ENCODE data around the gene CNPPD1. TPM values are rescaled to one million over a fixed set of nuclear protein-coding genes. Genes with fewer than 3 reads are reported as not detected.
"Not testable (repeated sequence)": the region's sequence is repeated elsewhere in the genome, so short reads cannot be mapped to it uniquely, and the experiment has no call there.

Gene CNPPD1
- total RNA-seq, 1 experiment from 2014 or later, result 33.9 TPM

DNA sequence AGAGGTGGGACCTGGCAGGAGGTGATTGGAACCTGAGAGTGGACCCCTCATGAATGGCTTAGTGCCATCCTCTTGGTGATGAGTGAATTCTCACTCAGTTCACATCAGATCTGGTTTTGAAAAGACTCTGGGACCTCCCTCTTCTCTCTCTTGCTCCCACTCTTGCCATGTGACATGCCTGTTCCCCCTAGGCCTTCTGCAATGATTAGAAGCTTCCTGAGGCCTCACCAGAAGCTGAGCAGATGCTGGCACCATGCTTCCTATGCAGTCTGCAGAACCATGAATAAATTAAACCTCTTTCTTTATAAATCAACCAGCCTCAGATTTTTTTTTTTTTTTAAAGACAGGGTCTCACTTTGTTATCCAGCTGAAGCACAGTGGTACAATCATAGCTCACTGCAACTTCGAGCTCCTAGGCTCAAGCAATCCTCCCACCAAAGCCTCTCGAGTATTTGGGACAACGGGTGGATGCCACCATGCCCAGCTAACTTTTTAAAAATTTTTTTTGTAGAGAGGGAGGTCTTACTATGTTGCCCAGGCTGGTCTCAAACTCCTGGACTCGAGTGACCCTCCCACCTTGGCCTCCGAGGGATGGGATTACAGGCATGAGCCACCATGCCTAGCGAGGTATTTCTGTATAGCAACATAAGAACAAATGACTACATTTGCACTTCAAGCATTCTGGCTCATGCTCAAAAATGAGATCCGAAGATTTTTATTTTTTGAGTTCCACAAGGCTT, 27.9 kb upstream of the CNPPD1 start:
- BruUV-seq (replicated peaks), result no TSS peak
- Mint-ChIP-seq H3K4me3 (ENCODE audit: unreplicated experiment) (no peak overlapping the region), H3K9me3 (ENCODE audit: unreplicated experiment) (no peaks in the 10 kb centered on the region), H3K27ac (ENCODE audit: low read depth, unreplicated experiment) (no peak overlapping the region), H3K27me3 (ENCODE audit: insufficient read depth, unreplicated experiment) (no peaks in the 10 kb centered on the region), H3K36me3 (ENCODE audit: insufficient read depth, unreplicated experiment) (peaks cover 14% of the 10 kb centered on the region), H3K4me1 (ENCODE audit: insufficient read depth, unreplicated experiment) (peaks cover 15% of the 10 kb centered on the region)
- intact Hi-C loops (cut with micrococcal nuclease), result no loop called here
- ChIA-PET POLR2A (interaction anchor here (1.3 to 1.4 kb wide), 2 partner anchors 25 to 29 kb away, joined by 3 read pairs; no protein-coding TSS in a partner anchor), CTCF (interaction anchor here (0.6 to 2.0 kb wide), 2 partner anchors 10 to 24 kb away, joined by 3 to 6 read pairs; no protein-coding TSS in a partner anchor)
- no peak for DNase-seq (ENCODE audit: unreplicated experiment)
- TF ChIP-seq, protein P1, sequence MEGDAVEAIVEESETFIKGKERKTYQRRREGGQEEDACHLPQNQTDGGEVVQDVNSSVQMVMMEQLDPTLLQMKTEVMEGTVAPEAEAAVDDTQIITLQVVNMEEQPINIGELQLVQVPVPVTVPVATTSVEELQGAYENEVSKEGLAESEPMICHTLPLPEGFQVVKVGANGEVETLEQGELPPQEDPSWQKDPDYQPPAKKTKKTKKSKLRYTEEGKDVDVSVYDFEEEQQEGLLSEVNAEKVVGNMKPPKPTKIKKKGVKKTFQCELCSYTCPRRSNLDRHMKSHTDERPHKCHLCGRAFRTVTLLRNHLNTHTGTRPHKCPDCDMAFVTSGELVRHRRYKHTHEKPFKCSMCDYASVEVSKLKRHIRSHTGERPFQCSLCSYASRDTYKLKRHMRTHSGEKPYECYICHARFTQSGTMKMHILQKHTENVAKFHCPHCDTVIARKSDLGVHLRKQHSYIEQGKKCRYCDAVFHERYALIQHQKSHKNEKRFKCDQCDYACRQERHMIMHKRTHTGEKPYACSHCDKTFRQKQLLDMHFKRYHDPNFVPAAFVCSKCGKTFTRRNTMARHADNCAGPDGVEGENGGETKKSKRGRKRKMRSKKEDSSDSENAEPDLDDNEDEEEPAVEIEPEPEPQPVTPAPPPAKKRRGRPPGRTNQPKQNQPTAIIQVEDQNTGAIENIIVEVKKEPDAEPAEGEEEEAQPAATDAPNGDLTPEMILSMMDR (IDR thresholded peaks at IDR 0.05; ENCODE audit: unreplicated experiment), result no peak

DNA sequence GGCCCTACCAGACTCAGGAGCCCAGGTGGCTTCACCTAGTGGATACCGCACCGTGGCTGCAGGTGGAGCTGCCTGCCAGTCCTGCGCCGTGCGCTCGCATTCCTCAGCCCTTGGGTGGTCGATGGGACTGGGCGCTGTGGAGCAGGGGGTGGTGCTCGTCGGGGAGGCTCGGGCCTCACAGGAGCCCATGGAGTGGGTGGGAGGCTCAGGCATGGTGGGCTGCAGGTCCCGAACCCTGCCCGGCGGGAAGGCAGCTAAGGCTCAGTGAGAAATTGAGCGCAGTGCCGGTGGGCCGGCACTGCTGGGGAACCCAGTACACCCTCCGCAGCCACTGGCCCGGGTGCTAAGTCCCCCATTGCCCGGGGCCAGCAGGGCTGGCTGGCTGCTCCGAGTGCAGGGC, 24.6 kb upstream of the CNPPD1 start:
- CTCF ChIA-PET, result interaction anchor here (1.0 to 1.2 kb wide), 2 partner anchors 19 to 98 kb away, joined by 3 to 6 read pairs; no protein-coding TSS in a partner anchor

DNA sequence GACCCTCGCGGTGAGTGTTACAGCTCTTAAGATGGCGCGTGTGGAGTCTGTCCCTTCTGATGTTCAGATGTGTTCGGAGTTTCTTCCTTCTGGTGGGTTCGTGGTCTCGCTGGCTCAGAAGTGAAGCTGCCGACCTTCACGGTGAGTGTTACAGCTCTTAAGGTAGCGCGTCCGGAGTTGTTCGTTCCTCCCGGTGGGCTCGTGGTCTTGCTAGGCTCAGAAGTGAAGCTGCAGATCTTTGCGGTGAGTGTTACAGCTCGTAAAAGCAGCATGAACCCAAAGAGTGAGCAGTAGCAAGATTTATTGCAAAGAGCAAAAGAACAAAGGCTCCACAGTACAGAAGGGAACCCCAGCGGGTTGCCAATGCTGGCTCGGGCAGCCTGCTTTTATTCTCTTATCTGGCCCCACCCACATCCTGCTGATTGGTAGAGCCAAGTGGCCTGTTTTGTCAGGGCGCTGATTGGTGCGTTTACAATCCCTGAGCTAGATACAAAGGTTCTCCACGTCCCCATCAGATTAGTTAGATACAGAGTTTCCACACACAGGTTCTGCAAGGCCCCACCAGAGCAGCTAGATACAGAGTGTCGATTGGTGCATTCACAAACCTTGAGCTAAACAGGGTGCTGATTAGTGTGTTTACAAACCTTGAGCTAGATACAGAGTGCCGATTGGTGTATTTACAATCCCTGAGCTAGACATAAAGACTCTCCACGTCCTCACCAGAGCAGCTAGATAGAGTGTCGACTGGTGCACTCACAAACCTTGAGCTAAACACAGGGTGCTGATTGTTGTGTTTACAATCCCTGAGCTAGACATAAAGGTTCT, 24.0 kb upstream of the CNPPD1 start:
- POLR2A ChIA-PET, result interaction anchor here (0.7 kb wide), 2 partner anchors 8 to 22 kb away, joined by 3 read pairs; no protein-coding TSS in a partner anchor
- H3K4me1 Mint-ChIP-seq (ENCODE audit: insufficient read depth, unreplicated experiment); H3K27ac Mint-ChIP-seq (ENCODE audit: low read depth, unreplicated experiment); H3K9me3 Mint-ChIP-seq (ENCODE audit: unreplicated experiment); intact Hi-C loops (cut with micrococcal nuclease); H3K4me3 Mint-ChIP-seq (ENCODE audit: unreplicated experiment); H3K27me3 Mint-ChIP-seq (ENCODE audit: insufficient read depth, unreplicated experiment); H3K36me3 Mint-ChIP-seq (ENCODE audit: insufficient read depth, unreplicated experiment); DNase-seq (ENCODE audit: unreplicated experiment); BruUV-seq (replicated peaks): not testable (repeated sequence)
- CTCF ChIA-PET, result interaction anchor here (1.0 to 1.2 kb wide), 2 partner anchors 19 to 99 kb away, joined by 3 to 6 read pairs; no protein-coding TSS in a partner anchor

More for the DNA sequence above, 24.6 kb upstream of the CNPPD1 start:
- H3K27me3 Mint-ChIP-seq (ENCODE audit: insufficient read depth, unreplicated experiment); H3K4me3 Mint-ChIP-seq (ENCODE audit: unreplicated experiment); DNase-seq (ENCODE audit: unreplicated experiment); H3K27ac Mint-ChIP-seq (ENCODE audit: low read depth, unreplicated experiment); H3K9me3 Mint-ChIP-seq (ENCODE audit: unreplicated experiment); H3K4me1 Mint-ChIP-seq (ENCODE audit: insufficient read depth, unreplicated experiment); intact Hi-C loops (cut with micrococcal nuclease); H3K36me3 Mint-ChIP-seq (ENCODE audit: insufficient read depth, unreplicated experiment); BruUV-seq (replicated peaks): not testable (repeated sequence)
- POLR2A ChIA-PET, result interaction anchor here (0.7 kb wide), 1 partner anchor 9 kb away, joined by 3 read pairs; no protein-coding TSS in a partner anchor

DNA sequence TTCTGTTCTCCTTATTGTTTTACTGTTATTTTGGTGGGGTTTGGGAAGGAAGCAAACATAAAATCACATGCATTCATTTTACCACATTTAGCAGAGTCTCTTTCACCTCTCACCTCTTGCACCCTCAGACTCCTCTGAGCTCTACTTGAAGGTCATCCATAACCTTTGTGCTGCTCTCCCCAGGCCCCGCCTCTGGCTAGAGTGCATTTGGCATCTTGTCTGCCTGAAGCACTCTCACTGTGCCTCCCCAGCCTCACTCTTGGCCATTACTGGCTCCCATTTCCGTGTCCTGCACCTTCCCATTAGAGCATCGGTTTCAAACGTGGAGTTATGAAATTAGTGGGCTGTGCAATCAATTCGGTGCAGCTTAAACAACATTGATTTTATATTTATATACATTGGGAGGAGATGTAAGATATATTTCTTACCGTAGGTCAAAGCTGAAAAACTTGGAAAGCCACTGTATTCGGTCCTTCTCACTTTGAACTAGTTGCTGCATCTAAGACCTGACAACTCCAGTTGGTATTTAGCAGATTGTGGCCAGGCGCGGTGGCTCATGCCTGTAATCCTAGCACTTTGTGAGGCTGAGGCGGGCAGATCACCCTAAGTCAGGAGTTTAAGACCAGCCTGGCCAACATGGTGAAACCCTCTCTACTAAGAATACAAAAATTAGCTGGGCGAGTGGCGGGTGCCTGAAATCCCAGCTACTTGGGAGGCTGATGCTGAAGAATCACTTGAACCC, 22.9 kb upstream of the CNPPD1 start:
- BruUV-seq (replicated peaks), result no TSS peak
- Mint-ChIP-seq H3K4me1 (ENCODE audit: insufficient read depth, unreplicated experiment) (no peaks in the 10 kb centered on the region), H3K27ac (ENCODE audit: low read depth, unreplicated experiment) (no peak overlapping the region), H3K9me3 (ENCODE audit: unreplicated experiment) (no peaks in the 10 kb centered on the region), H3K36me3 (ENCODE audit: insufficient read depth, unreplicated experiment) (no peaks in the 10 kb centered on the region), H3K27me3 (ENCODE audit: insufficient read depth, unreplicated experiment) (no peaks in the 10 kb centered on the region), H3K4me3 (ENCODE audit: unreplicated experiment) (no peak overlapping the region)
- ChIA-PET POLR2A (interaction anchor here (1.1 to 1.2 kb wide), 2 partner anchors 24 to 33 kb away, joined by 3 to 5 read pairs; no protein-coding TSS in a partner anchor), CTCF (interaction anchor here (1.0 to 1.2 kb wide), 3 partner anchors 18 to 95 kb away, joined by 3 to 6 read pairs (median 3); no protein-coding TSS in a partner anchor)
- intact Hi-C loops (cut with micrococcal nuclease), result no loop called here
- TF ChIP-seq, protein P1 (IDR thresholded peaks at IDR 0.05; ENCODE audit: unreplicated experiment), result no peak
- no peak for DNase-seq (ENCODE audit: unreplicated experiment)

All from MCF 10A (cell line).